HG03342 (cell line): Measurements from ENCODE around the gene PRDM16.

Source experiments
- ATAC-seq: cut with Tn5 transposase; IDR thresholded peaks from one replicate; pipeline ENCODE4 v1.9.1; 2021; ENCODE audit warnings: mild to moderate bottlenecking, moderate library complexity; ENCODE audit not compliant: unreplicated experiment

PRDM16 gene

GRCh38 chr1:3120140-3120539 is 51.1 kb downstream of the PRDM16 start:
- no peak for ATAC-seq

GRCh38 chr1:3120994-3121393 is 52.0 kb downstream of the PRDM16 start:
- no peak for ATAC-seq

DNA sequence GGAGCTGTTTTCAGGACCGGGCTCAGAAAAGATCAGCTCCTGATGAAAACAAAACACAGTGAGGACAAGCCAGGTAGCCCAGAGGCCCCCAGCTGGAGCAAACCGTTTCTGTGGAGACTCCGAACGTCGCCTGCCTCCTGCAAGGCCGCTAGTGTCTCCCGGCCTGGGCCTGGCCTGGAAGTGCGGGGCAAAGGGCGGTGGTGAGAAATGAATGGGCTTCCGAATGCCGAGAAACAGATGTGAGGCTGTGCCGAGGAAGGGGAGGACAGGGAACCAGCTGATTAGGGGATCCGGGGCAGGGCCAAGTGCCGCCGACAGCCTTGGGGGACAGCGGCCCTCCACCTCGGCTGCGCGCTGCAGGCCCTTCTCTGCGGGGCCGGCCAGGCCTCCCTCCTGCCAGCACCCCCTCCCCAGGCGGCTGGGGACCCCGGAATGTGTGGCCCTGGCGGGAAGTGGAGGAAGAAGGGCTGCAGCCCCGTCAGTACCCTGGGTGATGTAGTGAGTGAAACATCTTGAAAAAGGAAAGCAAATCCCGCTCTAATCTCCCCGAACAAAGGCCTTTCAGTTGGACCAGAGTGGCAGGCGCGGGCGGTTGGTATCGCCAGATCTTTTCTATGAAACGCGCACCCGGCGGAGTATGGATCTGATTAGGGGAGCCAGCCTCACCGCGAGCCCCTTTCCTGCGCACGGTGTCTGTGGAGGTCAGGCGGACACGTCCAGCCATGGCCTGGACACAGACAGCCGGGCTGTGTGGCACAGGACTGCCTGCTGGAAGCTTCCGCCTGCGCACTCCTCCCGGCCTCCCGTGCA is 52.6 kb downstream of the PRDM16 start:
- ATAC-seq, result no peak

DNA sequence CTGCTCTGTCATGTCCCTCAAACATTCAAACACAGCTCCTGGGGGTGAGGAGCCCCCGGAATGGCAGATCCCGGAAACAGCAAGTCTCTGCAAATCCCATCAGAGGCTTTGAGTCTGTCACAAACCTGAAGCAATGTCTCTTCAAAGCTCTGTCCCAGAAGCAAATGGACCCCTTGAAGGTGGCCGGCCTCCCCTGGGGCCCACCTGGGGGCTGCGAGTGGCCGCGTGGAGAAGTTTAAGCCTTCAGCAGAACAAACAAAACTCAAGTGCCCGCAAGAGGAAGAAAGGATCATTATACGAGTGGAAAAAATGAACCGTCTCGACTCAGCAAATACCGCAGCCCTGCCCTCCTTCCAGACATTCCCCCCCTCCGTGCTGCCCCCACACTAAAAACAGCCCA is 53.3 kb downstream of the PRDM16 start:
- ATAC-seq, result no peak

DNA sequence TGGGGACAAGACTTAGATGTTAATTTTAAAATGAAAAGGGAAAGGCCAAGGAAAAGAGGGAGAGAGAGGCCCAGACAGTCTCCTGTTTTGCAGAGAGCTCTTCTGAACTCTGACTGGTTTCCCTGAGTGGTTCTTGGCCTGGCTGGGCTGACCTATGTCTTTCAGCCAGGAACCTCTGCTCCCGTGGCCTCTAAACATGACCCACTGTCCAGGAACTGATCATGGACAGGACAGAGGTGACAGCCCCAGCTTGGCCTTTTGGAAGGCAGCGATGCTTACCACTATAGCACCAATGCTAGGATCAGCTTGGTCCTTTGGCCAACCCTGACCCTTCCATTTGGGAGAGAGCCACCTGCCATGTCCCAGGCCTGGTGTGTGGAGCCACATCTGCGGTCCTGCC is 55.2 kb downstream of the PRDM16 start:
- ATAC-seq, result no peak

DNA sequence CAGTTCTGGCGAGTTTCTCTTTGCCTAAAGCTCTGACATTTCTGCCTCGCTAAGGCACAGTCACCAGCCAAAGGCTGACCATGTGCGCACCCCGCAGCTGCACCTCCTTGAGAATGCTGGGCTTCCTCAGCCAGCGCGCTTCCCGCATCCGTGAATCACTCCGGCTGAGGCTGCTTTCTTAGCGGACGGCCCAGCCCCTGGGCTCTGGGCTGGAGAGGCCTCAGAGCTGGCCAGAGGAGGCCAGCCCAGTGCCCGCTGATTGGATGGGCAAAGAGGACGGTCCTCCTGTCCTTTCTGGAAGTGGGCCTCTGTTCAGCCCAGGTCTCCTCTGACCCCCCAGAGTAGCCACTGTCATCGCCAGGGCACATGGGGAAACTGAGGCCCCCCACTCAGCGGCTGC is 56.1 kb downstream of the PRDM16 start:
- no peak for ATAC-seq

DNA sequence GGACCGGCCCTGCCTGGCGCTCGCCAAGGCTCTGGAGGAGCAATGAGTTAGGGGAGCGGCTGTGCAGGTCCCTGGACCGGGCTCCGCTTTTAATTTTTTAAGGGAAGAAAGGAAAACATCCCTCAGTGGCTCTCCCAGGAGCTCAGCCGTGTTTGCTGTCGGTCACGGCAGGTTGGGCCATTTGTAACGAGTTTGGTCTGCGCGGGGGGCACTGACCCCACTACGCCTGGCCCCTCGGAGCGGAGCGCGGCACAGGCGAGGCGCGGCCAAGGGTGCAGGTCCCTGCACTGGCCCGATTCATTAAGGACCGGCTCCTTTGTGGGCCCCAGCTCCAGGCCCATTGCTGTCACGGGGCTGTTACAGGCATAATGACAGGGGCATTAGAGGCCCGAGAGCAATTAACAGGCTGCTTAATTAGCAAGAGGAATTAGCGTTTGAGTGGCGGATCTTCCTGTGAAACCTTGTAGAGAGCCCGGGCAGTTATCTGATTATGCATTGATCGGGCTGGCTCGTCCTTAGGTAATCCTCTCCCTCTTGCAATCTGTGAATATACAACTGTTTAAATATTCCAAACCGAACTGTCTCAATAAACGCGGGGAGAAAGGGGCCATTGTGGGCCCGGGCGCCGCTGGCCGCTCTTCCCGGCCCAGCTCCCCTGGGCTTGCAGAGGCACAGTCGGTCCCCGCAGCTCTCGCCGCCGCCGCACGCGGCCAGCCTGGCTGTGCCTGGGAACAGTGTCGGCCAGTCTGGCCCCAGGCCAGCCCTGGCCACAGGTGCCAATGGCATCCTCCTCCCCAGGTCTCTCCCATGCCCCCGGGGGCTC is 56.8 kb downstream of the PRDM16 start:
- no peak for ATAC-seq

DNA sequence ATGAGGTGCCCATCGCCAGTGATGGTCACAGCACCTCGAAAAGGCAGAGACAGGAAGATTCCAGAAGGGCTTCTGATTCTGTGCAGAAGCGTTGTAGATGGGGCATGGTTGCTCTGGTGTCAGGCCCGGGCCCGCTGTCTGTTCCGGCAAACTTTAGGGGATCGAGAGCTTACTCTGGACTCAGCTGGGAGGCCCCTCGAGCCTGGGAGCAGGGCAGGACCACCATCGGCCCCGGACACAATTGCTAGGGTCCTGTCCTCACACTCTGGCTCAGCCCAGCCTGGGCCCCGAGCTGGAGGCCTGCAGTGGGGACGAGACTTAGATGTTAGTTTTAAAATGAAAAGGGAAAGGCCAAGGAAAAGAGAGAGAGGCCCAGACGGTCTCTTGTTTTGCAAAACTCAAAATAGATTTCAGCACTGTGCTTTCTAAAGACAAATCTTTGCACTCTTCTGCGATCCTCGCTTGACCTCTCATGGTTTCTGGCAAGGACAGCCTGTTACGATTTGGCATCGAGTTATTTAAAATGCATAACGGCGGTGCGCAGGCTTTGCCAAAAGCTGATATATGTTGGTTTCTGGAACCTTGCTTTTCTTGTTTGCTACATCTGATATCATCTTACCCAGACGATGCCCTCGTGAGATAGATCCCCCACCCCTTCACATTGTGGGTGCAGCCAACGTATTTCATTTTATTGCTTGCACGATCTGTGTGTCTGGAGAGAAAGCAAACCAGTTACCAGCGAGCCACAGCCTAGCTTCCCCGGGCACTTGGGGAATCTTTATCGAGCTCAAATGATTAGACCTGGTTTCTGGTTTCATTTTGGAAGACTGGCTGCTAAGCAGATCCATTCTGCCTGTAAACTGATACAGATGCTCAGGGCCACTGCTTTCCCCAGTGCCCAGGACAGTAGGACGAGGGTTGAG is 58.0 kb downstream of the PRDM16 start:
- no peak for ATAC-seq

GRCh38 chr1:3127738-3128137 is 58.7 kb downstream of the PRDM16 start:
- no peak for ATAC-seq

DNA sequence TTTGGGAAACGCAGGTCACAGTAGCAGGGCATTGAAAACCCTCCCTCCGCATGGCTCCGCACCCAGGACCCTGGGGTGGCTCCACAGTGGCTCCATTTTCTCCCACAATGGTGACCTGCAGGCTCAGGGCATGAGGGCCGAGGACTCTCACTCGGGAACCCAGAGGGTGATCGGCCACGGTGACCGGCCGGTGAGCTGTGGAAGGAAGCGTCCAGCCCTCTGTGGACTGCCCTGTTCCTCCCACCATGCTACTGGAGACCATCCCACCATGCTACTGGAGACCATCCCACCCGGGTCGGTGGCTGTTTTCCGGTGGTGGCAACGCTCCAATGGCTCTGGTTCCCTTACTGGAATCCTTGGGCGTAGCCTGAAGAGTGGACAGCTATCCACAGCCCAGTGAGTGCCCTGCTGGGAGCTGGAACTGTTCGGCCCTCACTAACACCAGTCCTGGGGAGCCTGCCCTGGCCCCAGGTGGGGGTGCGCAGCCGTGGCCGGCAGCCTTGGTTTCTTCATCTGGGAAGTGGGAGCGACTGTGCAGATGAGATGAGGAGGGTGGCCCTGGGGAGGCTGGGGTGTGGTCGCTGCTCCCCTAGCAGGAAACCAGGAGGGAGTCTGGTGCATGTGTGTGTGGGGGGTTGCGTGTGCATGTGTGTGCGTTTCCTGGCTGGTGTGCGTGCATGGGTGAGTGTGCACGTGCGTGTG is 59.6 kb downstream of the PRDM16 start:
- no peak for ATAC-seq

GRCh38 chr1:3129133-3129490 is 60.1 kb downstream of the PRDM16 start:
- no peak for ATAC-seq

DNA sequence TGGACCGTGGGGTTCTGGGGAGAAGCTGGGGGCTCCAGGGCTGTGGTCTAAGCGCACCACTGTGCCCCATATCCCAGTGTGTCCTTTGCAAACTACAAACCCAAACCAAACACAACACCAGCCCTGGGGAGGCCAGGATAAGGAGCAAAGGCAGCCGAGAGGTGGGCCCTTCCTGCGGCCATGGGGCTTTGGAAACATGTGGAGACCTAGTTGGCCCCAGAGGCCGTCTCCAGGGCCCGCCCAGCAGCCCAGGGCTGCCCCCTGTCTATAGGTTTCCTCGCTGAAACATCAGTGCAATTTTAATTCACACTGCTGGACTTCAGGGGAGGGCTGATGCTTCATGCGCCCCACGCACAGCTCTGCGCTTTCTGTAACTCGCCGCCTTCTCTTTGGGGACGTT is 61.3 kb downstream of the PRDM16 start:
- no peak for ATAC-seq

GRCh38 chr1:3132660-3133059 is 63.7 kb downstream of the PRDM16 start:
- no peak for ATAC-seq

DNA sequence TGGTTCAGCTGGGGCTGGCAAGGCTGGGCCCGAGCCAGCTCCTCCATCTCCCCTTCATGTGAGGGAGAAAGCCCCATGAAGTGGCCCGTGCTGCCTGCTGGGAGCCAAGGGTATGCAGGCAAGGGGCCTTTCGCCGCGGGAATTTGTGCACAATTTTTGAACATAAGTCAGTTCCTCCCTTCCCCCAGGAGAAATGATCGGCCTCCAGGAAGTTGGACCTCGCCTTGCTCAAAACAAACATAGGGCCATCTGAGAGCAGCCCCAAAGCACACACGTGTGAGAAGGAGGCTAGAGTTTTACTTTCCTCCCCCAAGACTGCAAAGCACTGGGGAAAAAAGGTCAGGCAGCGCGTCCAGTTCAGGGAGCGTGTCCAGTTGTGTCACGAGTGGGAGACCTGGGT is 64.7 kb downstream of the PRDM16 start:
- ATAC-seq, result no peak

DNA sequence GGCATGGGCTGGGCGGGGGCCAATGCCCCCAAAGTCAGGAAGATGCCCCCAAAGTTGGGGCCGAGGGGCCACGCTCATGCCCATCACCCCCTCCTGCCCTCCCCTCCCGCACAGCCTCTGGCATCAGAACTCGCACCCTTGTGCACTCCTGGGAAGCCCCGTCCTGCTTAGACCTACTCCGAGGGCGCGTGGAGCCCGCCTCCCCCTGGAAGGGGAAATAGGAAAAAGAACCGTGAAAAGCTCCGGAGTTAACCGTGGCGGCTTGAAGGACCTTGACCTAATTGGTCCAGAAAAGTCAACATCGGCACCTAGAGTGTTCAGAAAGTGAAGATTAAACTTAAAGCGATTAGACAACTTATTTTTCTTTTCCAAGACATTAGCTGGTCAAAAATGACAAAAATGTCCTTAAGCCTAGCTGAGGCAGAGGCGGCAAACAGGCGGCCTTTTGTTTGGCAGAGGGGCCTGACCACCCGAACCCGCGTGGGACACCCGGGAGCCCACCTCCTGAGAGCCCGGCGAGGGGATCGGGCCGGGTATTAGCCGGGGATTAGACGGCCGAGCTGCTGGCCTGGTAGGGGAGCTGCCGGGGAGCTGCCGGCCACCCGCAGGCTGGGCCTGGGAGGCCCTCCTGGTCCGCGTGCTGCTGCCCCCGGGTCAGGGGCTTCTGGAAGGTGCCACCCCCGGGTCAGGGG is 65.5 kb downstream of the PRDM16 start:
- ATAC-seq, result no peak

DNA sequence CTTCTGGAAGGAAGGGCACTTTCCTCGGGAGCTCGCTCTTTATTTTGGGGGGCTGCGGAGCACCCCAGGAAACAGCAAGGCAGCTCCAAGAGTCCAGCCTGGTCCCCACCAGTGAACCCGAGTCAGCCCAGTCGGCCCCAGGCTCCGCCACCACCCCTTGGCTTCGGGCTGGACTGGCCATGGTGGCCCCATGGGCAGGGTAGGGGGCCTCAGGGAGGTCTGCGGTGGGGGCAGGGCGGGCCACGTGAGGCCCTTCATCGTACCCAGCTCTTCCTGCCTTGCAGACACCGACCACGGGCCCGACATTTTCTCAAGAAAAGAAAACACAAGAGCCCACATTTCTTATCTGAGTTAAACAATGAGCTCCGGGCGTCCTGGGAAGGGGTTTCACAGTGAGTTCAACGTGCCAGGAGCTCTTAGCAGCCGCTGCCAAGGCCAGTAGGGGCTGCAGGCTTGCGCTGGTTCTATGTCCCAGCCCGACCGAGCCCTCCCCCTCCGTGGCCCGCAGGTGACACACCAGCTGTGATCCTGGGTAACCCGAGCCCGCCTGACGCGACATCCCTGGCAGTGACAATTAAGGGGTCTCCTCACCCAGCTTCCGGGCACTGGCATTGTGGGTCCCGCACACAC is 66.2 kb downstream of the PRDM16 start:
- no peak for ATAC-seq

- ATAC-seq, result no peak
Measured at GRCh38 chr1:3135744-3136455, 66.9 kb downstream of the PRDM16 start.

DNA sequence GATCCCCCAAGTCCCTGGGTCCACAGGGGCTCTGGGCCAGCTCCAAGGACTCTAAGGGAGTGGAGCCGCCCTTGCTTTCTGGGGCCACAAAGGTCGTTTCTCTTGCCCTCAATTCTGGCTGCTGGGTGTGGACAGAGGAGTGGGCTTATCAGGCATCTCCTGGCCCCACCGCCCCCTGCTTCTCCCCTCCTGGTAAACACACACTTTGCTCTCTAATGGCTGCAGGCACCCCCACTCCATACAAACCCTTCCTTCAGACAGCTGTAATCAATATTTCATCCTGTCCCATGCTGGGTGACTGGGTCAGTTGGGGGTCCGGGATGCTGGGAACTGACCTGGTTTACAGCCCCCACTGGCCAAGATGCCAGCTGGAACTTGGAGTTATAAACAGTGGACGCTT is 67.5 kb downstream of the PRDM16 start:
- ATAC-seq, result no peak
